ENCODE measurements around the gene CHST4. TPM values are rescaled to one million over a fixed set of nuclear protein-coding genes. Genes with fewer than 3 reads are reported as not detected.

CHST4 gene
- total RNA-seq, 3 donors from 2014 or later, result 0.59 to 1.3 (median 0.66) TPM

DNA sequence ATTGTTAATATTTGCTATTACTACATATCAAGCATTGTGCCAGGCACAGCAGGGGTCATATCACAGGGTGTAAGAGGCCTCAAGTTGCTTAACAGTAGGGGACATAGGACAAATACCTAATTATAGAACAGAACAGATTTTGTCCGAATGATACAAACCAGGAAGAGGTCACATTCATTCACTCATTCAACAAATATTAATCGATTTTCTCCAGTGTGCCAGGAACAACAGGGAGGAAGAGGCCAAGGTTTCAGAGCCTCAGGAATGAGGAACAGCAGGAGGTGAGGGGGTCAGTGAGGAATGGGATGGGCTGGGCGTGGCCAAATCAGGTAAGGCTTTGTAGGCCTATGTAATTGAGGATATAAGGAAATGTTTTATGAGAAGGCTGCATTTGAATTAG, 11.2 kb upstream of the CHST4 start:
- no peak for DNase-seq (ENCODE audit: low spot score in 2 of 2)
- TF ChIP-seq, protein P1, sequence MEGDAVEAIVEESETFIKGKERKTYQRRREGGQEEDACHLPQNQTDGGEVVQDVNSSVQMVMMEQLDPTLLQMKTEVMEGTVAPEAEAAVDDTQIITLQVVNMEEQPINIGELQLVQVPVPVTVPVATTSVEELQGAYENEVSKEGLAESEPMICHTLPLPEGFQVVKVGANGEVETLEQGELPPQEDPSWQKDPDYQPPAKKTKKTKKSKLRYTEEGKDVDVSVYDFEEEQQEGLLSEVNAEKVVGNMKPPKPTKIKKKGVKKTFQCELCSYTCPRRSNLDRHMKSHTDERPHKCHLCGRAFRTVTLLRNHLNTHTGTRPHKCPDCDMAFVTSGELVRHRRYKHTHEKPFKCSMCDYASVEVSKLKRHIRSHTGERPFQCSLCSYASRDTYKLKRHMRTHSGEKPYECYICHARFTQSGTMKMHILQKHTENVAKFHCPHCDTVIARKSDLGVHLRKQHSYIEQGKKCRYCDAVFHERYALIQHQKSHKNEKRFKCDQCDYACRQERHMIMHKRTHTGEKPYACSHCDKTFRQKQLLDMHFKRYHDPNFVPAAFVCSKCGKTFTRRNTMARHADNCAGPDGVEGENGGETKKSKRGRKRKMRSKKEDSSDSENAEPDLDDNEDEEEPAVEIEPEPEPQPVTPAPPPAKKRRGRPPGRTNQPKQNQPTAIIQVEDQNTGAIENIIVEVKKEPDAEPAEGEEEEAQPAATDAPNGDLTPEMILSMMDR (IDR thresholded peaks at IDR 0.05), result no peak
- TF ChIP-seq POLR2A (IDR thresholded peaks at IDR 0.05), result no peak
- no peak for TF ChIP-seq POLR2AphosphoS5 (IDR thresholded peaks at IDR 0.05)
- Histone ChIP-seq H3K27me3 (no peaks in the 10 kb centered on the region), H3K36me3 (no peaks in the 10 kb centered on the region), H3K27ac (no peak overlapping the region), H3K4me3 (no peak overlapping the region), H3K9me3 (no peaks in the 10 kb centered on the region), H3K4me1 (no peaks in the 10 kb centered on the region)
- intact Hi-C loops (cut with DNase I; ENCODE audit: low total_unique reads), result no loop called here

DNA sequence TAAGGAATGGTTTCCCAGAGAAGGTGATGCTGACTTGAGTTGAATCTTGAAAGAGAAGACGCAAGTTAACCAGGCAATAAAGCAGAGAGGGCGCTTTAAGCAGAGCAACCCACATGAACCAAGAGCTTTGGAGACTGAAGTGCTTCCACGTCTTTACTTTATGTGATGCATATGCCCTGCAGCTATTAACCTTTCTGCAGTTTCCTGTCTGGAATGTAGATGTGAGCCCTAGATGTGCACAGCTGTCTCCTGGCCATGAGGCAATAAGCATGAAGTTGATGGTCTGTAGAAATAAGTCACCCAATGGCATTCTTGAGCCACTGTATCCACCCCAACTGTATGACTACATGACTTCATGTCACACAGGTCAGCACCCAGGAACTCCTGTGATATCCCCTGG, 5.7 kb upstream of the CHST4 start:
- intact Hi-C loops (cut with DNase I; ENCODE audit: low total_unique reads), result no loop called here
- no peaks in the 10 kb centered on the region for H3K4me1 ChIP-seq
- TF ChIP-seq, protein P1 (IDR thresholded peaks at IDR 0.05), result no peak
- no peak for TF ChIP-seq POLR2A (IDR thresholded peaks at IDR 0.05)
- TF ChIP-seq POLR2AphosphoS5 (IDR thresholded peaks at IDR 0.05), result no peak
- DNase-seq (ENCODE audit: low spot score in 2 of 2), result no peak
- H3K9me3 ChIP-seq, result no peaks in the 10 kb centered on the region
- H3K36me3 ChIP-seq, result no peaks in the 10 kb centered on the region
- no peak overlapping the region for H3K27ac ChIP-seq
- H3K27me3 ChIP-seq, result no peaks in the 10 kb centered on the region
- H3K4me3 ChIP-seq, result no peak overlapping the region

DNA sequence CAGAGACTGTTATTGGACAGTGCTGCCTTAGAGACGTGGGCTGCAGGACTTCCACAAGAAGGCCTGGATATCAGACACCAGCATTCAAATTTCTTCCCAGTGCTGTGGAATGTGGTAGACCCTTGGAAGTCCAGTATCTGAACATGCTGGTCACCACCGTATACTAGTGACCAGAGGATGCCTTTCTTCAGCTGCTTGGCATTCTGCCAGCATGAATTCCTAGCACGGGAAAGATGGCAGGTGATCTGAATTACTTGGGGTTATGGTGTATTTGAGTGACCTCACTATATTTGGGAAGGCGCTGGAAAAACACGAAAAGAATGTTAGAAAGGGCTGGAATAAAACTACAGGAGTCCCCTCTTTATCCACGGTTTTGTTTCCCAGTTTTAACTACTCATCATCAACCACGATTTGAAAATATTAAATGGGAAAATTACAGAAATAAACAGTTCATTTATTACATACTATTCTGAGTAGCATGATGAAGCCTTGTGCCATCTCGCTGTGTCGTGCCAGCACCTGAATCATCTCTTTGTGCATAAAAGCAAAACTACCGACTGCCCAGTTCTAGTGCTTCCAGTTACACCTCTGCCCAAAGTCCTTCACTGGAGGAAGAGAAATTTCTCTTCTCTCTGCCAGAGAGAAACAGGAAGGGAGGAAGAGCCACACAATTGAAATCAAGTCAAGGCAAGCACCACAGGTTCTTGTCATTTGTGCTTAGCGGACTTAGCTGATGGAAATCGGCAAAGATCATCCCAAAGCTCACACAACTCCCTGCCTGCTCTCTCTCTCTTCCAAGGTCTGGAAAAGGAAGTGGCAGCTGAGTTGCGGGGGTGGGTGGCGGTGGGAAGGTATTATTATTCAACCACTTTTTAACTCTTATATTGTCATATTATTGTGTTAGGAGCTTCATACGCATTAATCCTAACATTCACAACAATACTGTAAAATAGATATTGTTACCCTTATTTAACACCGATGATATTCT, 1.4 kb upstream of the CHST4 start:
- H3K27me3 ChIP-seq, result no peaks in the 10 kb centered on the region
- H3K36me3 ChIP-seq, result no peaks in the 10 kb centered on the region
- TF ChIP-seq POLR2AphosphoS5 (IDR thresholded peaks at IDR 0.05), result no peak
- TF ChIP-seq POLR2A (IDR thresholded peaks at IDR 0.05), result no peak
- TF ChIP-seq, protein P1 (IDR thresholded peaks at IDR 0.05), result no peak
- peak overlapping the region in 2 of 3 donors; percentile 25 to 48 for H3K4me3 ChIP-seq
- H3K27ac ChIP-seq, result peak overlapping the region; percentile 34 to 42
- H3K4me1 ChIP-seq, result no peaks in the 10 kb centered on the region
- intact Hi-C loops (cut with DNase I; ENCODE audit: low total_unique reads), result no loop called here
- DNase-seq (ENCODE audit: low spot score in 2 of 2), result no peak
- no peaks in the 10 kb centered on the region for H3K9me3 ChIP-seq

DNA sequence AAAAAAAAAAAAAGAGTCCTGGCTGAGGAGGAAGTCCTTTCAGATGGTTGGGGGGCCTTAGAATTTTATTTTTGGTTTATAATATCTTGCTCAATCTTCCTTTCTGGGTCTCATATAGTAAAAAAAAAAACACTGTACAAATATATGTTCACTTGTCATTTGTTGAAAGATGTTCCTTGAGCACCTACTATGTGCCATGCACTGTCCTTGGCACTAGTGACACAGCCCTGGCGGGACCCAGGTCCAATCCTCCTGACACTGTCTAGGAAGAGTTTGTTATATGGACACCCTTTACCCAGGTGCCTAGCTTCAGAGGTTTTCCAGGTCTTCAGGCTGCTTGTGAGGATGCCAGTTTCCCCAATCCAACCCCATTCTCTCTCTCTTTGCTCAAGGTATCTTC, 2.0 kb downstream of the CHST4 start:
- Histone ChIP-seq H3K4me3 (no peak overlapping the region), H3K9me3 (no peaks in the 10 kb centered on the region), H3K27ac (no peak overlapping the region), H3K4me1 (no peaks in the 10 kb centered on the region), H3K27me3 (no peaks in the 10 kb centered on the region), H3K36me3 (no peaks in the 10 kb centered on the region)
- no peak for TF ChIP-seq POLR2AphosphoS5 (IDR thresholded peaks at IDR 0.05)
- TF ChIP-seq, protein P1 (IDR thresholded peaks at IDR 0.05), result no peak
- no peak for TF ChIP-seq POLR2A (IDR thresholded peaks at IDR 0.05)
- no peak for DNase-seq (ENCODE audit: low spot score in 2 of 2)
- intact Hi-C loops (cut with DNase I; ENCODE audit: low total_unique reads), result no loop called here

DNA sequence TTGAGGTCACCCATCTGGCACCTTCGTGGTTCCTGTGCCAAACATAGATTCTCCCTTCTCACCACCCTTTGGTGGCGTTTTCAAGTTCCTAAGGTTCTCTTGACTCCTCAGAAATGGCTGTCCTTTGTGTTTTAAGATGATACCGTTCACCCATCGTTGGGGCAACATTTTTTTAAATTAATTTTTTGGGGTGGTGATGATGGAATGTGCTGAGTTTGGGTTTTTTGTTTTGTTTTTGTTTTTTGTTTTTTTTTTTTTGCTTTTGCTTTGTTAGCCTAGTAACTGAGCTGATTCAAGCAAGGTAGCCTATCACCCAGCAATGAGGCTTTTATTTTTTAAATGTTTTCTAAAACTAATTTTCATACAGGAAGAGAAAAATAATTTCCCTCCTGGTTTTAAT, 2.6 kb downstream of the CHST4 start:
- Histone ChIP-seq H3K27ac (no peak overlapping the region), H3K4me3 (no peak overlapping the region), H3K36me3 (no peaks in the 10 kb centered on the region), H3K9me3 (no peaks in the 10 kb centered on the region), H3K27me3 (no peaks in the 10 kb centered on the region), H3K4me1 (no peaks in the 10 kb centered on the region)
- intact Hi-C loops (cut with DNase I; ENCODE audit: low total_unique reads), result no loop called here
- TF ChIP-seq, protein P1 (IDR thresholded peaks at IDR 0.05), result no peak
- TF ChIP-seq POLR2AphosphoS5 (IDR thresholded peaks at IDR 0.05), result no peak
- TF ChIP-seq POLR2A (IDR thresholded peaks at IDR 0.05), result no peak
- no peak for DNase-seq (ENCODE audit: low spot score in 2 of 2)

Data from breast epithelium (tissue), 4 donors.